GM20000 (cell line): ENCODE results near the gene ANKS4B.

Experiments
- DNase-seq: peaks from one replicate; pipeline ENCODE4 v3.0.0; 2012; ENCODE audit warnings: low spot score
- TF ChIP-seq, protein P1 (sequence below): IDR thresholded peaks from 2 replicates; pipeline ENCODE4 v1.5.1; 2012; ENCODE audit warnings: mild to moderate bottlenecking, control low read depth; ENCODE audit errors: extremely low read depth, missing control alignments

The ANKS4B gene

DNA sequence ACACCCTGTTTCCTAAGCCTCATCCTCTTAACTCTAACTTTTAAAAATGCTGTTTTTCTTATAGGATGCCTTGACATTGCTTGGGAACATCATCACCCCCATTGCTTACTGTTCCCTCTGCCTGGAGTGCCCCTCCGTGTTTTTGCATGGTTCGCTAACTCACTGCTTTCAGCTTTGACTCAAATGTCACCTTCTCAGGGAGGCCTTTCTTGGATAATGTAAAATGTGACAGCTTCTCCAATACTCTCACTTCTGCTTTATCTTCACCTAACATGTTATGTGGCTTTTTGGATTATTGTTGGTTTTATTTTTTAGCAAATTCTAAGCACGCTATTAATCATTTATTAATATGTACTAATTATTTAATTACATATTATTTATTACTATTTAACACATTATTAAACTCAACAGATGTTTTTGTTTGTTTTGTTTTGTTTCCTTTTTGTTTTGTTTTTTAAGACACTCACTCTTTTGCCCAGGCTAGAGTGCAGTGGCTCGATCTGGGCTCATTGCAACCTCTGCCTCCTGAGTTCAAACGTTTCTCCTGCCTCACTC, 40.8 kb downstream of the ANKS4B start:
- TF ChIP-seq, protein P1, sequence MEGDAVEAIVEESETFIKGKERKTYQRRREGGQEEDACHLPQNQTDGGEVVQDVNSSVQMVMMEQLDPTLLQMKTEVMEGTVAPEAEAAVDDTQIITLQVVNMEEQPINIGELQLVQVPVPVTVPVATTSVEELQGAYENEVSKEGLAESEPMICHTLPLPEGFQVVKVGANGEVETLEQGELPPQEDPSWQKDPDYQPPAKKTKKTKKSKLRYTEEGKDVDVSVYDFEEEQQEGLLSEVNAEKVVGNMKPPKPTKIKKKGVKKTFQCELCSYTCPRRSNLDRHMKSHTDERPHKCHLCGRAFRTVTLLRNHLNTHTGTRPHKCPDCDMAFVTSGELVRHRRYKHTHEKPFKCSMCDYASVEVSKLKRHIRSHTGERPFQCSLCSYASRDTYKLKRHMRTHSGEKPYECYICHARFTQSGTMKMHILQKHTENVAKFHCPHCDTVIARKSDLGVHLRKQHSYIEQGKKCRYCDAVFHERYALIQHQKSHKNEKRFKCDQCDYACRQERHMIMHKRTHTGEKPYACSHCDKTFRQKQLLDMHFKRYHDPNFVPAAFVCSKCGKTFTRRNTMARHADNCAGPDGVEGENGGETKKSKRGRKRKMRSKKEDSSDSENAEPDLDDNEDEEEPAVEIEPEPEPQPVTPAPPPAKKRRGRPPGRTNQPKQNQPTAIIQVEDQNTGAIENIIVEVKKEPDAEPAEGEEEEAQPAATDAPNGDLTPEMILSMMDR, result no peak
- no peak for DNase-seq

DNA sequence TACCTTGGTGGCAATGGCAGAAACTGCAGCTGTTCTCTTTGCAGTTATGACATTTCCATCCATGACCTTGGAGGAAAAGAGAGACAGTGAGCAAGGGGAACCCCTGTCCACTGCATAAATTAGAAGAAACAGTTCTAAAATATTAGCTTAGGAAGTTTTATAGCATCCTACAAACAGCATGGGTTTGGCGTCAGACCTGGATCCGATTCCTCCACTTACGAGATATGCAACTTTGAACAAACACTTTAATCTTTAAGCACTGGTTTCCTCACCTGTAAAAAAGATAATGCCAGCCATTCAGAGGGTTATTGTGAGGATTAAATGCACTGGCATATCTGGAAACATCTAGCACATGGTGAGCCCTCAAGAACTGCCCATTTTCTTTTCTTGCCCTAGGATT, 42.0 kb downstream of the ANKS4B start:
- DNase-seq, result no peak
- TF ChIP-seq, protein P1, result no peak

DNA sequence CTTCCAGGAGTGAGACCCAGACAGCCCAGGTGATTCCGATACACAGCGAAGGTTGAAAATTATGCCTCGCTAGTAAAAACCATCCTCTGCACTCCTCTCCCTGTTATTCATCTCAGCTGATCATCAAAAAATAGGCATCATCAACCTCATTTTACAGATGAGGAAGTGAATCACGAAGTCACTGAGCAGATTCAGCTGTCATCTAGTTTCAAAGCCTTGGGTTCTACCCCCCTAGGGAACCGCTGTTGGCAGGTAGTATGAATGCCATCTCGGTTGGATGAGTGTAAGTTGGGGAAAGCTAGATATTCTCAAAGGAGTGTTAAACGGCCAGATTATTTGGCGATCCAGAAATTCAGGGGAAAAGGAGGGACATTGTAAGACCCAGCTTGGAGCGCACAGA, 42.6 kb downstream of the ANKS4B start:
- TF ChIP-seq, protein P1, result no peak
- no peak for DNase-seq

DNA sequence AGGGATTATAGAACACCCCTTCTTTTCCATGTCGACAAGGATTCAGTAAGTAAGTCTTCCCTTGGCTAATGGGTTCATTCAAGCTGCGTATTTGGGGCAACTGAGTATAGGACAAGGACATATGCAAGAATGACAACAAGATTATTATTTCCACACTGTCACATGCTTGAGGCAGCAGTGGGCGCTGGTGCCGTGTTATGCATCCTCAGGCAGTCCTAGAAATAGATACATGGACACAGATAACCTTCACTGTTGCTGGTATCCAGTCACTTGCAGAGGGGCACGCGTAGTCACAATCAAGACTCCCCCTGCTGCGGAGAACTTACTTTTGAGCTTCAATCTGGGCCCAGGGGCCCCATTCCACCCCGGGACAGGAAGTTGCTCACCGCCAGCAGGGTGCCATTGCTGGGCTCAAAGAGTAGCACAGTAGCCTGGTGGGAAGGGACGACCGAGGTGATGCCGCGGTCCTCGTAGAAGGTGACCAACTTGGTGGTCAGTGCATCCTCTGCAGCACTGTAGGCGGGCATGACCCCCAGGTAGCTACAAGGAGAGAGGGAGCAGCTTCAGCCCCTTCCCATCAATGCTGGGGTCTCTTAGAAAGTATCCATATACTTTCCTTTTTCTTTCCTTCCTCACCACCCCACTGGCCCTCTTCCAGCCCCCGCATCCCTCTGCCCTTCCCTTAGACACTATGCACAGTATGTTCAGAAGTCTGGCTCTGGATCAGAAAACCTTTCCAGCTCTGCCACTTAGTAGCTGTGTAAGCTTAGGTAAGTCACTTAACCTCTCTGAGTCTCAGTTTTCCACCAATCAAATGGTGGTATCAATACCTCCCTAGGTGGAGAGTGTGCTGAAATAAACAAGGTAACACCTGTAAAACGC, 43.8 kb downstream of the ANKS4B start:
- no peak for DNase-seq
- TF ChIP-seq, protein P1, result no peak

DNA sequence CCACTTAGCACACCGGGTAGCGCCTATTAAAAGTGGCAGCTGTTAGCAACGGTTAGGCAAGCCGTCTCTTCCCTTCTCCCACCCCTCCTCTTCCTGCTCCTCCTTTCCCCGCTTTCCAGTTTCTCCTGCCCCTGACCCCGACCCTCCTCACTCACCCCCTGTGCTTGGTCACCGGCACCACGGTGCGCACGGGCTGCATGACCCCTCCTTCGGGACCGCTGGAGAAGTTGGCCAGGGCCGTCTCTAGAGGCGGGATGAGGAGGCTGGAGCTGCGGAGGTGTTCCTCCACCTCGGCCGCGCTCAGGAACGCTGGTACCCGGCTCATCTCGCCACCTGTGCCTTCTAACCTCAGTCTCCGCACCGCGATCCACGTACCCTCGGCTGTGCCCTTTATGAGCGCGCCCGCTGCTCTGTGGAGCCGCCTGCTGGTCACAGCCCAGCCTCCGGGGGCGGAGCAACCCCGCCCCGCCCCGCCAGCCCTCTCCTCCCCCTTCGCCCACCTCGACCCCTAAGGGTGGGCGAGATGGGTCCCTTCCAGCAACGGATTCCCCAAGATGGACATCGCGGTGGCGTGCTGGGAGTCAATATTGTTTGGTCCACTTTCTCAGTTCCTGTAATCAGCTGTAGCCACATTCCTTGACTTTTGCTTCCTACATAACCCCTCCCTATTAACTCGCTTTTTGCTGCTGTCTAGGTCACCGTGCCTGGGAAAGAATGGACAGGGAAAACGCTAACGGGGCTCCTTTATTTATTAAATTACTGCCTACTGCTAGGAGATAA, 44.6 kb downstream of the ANKS4B start, which contains the start of gene CRYM:
CRYM (minus strand) TSS at position 364 of the 780 bp plus-strand sequence; CDS start at position 325, 39 bp downstream.
- TF ChIP-seq, protein P1, result peak; percentile 61
- peak; percentile 85 for DNase-seq

DNA sequence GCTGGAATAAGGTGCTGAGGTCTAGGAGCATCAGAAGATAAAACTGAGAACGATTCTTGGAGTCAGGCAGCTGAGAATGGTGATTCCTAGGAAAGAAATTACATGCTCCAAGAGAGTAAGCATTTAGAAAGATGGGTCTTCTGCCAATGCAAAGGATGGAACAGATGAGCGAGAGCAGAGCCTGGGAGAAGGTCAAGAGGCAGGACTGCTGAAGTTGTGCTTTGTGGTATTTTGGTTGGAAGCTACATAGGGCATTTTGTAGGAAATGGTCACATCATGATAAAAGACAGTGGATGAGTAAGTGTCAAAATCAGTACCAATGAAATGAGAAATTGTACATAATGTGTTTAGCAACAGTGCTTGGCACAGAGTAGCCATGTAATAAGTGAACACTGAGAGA, 46.0 kb downstream of the ANKS4B start:
- no peak for DNase-seq
- TF ChIP-seq, protein P1, result no peak

DNA sequence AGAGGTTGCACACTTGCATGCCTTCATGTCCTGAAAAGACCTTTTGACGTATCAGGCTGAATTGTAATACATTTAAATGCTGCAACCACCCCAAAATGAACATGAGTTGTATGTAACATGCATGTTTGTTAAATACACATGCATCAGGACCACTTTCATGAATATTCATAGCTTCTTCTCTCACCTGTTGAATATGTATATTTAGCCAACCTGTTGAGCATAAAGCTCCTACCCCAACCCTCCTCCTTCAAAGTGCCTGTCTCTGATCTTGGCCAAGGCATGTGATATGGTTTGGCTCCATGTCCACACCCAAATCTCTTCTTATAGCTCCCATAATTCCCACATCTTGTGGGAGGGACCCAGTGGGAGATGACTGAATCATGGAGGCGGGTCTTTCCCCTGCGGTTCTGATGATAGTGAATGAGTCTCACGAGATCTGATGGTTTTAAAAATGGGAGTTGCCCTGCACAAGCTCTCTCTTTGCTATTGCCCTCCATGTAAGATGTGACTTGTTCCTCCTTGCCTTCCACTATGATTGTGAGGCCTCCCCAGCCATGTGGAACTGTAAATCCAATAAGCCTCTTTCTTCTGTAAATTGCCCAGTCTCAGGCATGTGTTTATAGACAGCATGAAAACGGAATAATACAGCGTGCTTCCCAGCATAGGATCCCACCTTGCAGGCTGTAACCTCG, 48.3 kb downstream of the ANKS4B start:
- TF ChIP-seq, protein P1, result no peak
- no peak for DNase-seq
